ENCODE data around the gene CYP3A4. TPM values are rescaled to one million over a fixed set of nuclear protein-coding genes. Genes with fewer than 3 reads are reported as not detected.

The CYP3A4 gene
- total and polyA plus RNA-seq, 2 of the 13 experiments (the other 11 are each of a cell fraction or from before 2014, with no cell fraction given) = 0.11 to 0.24 TPM

- TF ChIP-seq MEF2D (CRISPR knock-in tag; IDR thresholded peaks at IDR 0.05) (0 out of 2 replicates have a peak, but pooled peaks have one; percentile 56), ARID4A (CRISPR knock-in tag; IDR thresholded peaks at IDR 0.05; ENCODE audit: borderline replicate concordance) (peak; percentile 32; the same call in 1 of the 2 replicates), BCL6 (CRISPR knock-in tag; IDR thresholded peaks at IDR 0.05) (peak; percentile 81), TARDBP (CRISPR knock-in tag; IDR thresholded peaks at IDR 0.05) (peak; percentile 70), SP5 (CRISPR knock-in tag; IDR thresholded peaks at IDR 0.05; ENCODE audit: borderline replicate concordance, low read depth) (no peak), ZKSCAN8 (CRISPR knock-in tag; IDR thresholded peaks at IDR 0.05; ENCODE audit: borderline replicate concordance) (0 out of 2 replicates have a peak, but pooled peaks have one; percentile 48), MEIS2 (CRISPR knock-in tag; IDR thresholded peaks at IDR 0.05) (0 out of 2 replicates have a peak, but pooled peaks have one; percentile 14), REL (CRISPR knock-in tag; conservative IDR thresholded peaks at IDR 0.05) (no peak), ZNF629 (CRISPR knock-in tag; conservative IDR thresholded peaks at IDR 0.05) (peak; percentile 96), ZNF816 (CRISPR knock-in tag; IDR thresholded peaks at IDR 0.05; ENCODE audit: borderline replicate concordance) (0 out of 2 replicates have a peak, but pooled peaks have one; percentile 44), FOSL2 (CRISPR knock-in tag; IDR thresholded peaks at IDR 0.05) (peak; percentile 43; the same call in 1 of the 2 replicates), FOXK2 (IDR thresholded peaks at IDR 0.05) (peak; percentile 84), MNT (IDR thresholded peaks at IDR 0.05) (peak; percentile 52; the same call in 1 of the 2 replicates), ZMYM3 (CRISPR knock-in tag; IDR thresholded peaks at IDR 0.05) (peak; percentile 92), MXD3 (CRISPR knock-in tag; IDR thresholded peaks at IDR 0.05) (no peak), SALL1 (CRISPR knock-in tag; IDR thresholded peaks at IDR 0.05) (peak; percentile 57)
- TF ChIP-seq, protein P1, sequence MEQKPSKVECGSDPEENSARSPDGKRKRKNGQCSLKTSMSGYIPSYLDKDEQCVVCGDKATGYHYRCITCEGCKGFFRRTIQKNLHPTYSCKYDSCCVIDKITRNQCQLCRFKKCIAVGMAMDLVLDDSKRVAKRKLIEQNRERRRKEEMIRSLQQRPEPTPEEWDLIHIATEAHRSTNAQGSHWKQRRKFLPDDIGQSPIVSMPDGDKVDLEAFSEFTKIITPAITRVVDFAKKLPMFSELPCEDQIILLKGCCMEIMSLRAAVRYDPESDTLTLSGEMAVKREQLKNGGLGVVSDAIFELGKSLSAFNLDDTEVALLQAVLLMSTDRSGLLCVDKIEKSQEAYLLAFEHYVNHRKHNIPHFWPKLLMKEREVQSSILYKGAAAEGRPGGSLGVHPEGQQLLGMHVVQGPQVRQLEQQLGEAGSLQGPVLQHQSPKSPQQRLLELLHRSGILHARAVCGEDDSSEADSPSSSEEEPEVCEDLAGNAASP (CRISPR knock-in tag; IDR thresholded peaks at IDR 0.05; ENCODE audit: borderline replicate concordance) = peak; percentile 50; the same call in 1 of the 2 replicates
- TF ChIP-seq, protein P2, sequence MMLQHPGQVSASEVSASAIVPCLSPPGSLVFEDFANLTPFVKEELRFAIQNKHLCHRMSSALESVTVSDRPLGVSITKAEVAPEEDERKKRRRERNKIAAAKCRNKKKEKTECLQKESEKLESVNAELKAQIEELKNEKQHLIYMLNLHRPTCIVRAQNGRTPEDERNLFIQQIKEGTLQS (CRISPR knock-in tag; IDR thresholded peaks at IDR 0.05) = peak; percentile 61
Measured at GRCh38 chr7:99794585-99795502, 10.9 kb upstream of the CYP3A4 start (continued).

All from HepG2 (cell line).